ENCODE results near the gene TRIM10.

GRCh38 chr6:30111266-30111856, 49.6 kb downstream of the TRIM10 start:
- TF ChIP-seq EP300 (IDR thresholded peaks at IDR 0.05) (no peak), CTCF (IDR thresholded peaks at IDR 0.05) (no peak), POLR2AphosphoS5 (IDR thresholded peaks at IDR 0.05) (no peak), POLR2A (IDR thresholded peaks at IDR 0.05) (no peak)

Measured in gastroesophageal sphincter (tissue), 3 donors.